Brain microvascular endothelial cell (primary cell): ENCODE results near the gene MKX.

Source experiments
- DNase-seq: peaks from one replicate; pipeline ENCODE4 v3.0.0-alpha.2; 2020
- H3K27ac ChIP-seq: fragments of 250-450 bp; sonication (Bioruptor Pico); 2 replicates; pipeline ENCODE4 v1.5.1; 2020; ENCODE audit warnings: mild to moderate bottlenecking, moderate library complexity
- H3K27me3 ChIP-seq: fragments of 250-450 bp; sonication (Bioruptor Pico); replicated peaks from 2 replicates; pipeline ENCODE4 v1.5.1; 2020; ENCODE audit warnings: mild to moderate bottlenecking
- H3K36me3 ChIP-seq: fragments of 250-450 bp; sonication (Bioruptor Pico); replicated peaks from 2 replicates; pipeline ENCODE4 v1.5.1; 2020; ENCODE audit warnings: mild to moderate bottlenecking
- H3K4me3 ChIP-seq: 2 replicates; pipeline ENCODE4 v1.5.1; 2011; ENCODE audit warnings: low read depth, mild to moderate bottlenecking, control low read depth, low read length, moderate library complexity
- CTCF ChIP-seq: IDR thresholded peaks from 2 replicates; pipeline ENCODE4 v1.5.1; 2011; ENCODE audit warnings: low read depth, mild to moderate bottlenecking, moderate library complexity, low read length, control low read depth, inconsistent platforms; ENCODE audit errors: missing control alignments
- in situ Hi-C: cut with HindIII; loops from 2 replicates; pipeline ENCODE4 v1.10.0; 2017; ENCODE audit warnings: low sequenced_read_pairs, low pct_ligation_motif_present

The MKX gene

GRCh38 chr10:27779462-27780015, 33.9 kb upstream of the MKX start:
- no peak for DNase-seq
- Histone ChIP-seq H3K27ac (no peak overlapping the region), H3K36me3 (no peaks in the 10 kb centered on the region), H3K4me3 (no peak overlapping the region), H3K27me3 (no peaks in the 10 kb centered on the region)
- in situ Hi-C loops: no loop called here
- no peak for TF ChIP-seq CTCF

- Histone ChIP-seq H3K27ac (no peak overlapping the region), H3K36me3 (no peaks in the 10 kb centered on the region), H3K4me3 (no peak overlapping the region), H3K27me3 (no peaks in the 10 kb centered on the region)
- no peak for TF ChIP-seq CTCF
- no peak for DNase-seq
- in situ Hi-C loops: no loop called here
These were observed 29.2 kb upstream of the MKX start for GRCh38 chr10:27774831-27775230.

- H3K27me3 ChIP-seq: no peaks in the 10 kb centered on the region
- in situ Hi-C loops: no loop called here
- DNase-seq: no peak
These were observed 25.6 kb upstream of the MKX start for GRCh38 chr10:27771231-27771630.

GRCh38 chr10:27770181-27770580, 24.6 kb upstream of the MKX start:
- TF ChIP-seq CTCF: no peak
- Histone ChIP-seq H3K36me3 (no peaks in the 10 kb centered on the region), H3K4me3 (no peak overlapping the region), H3K27ac (no peak overlapping the region), H3K27me3 (no peaks in the 10 kb centered on the region)
- in situ Hi-C loops: no loop called here
- no peak for DNase-seq

More at GRCh38 chr10:27771231-27771630, 25.6 kb upstream of the MKX start:
- no peaks in the 10 kb centered on the region for H3K36me3 ChIP-seq
- H3K27ac ChIP-seq: no peak overlapping the region
- TF ChIP-seq CTCF: no peak
- H3K4me3 ChIP-seq: no peak overlapping the region

- Histone ChIP-seq H3K27me3 (no peaks in the 10 kb centered on the region), H3K36me3 (no peaks in the 10 kb centered on the region), H3K4me3 (no peak overlapping the region), H3K27ac (no peak overlapping the region)
- no peak for TF ChIP-seq CTCF
- DNase-seq: no peak
- in situ Hi-C loops: no loop called here
These were observed 15.2 kb upstream of the MKX start for GRCh38 chr10:27760867-27761266.
